H9 (cell line): ENCODE results near the gene HOXD4. TPM values are rescaled to one million over a fixed set of nuclear protein-coding genes. Genes with fewer than 3 reads are reported as not detected.

Experiments used
- DNase-seq: peaks from one replicate; pipeline ENCODE4 v3.0.0-alpha.2; 2017
- H2AFZ ChIP-seq: one replicate; pipeline ENCODE4 v1.6.1; 2013; ENCODE audit warnings: mild to moderate bottlenecking, low read length, control low read depth, moderate library complexity
- H2AK5ac ChIP-seq: 2 replicates; pipeline ENCODE4 v1.6.1; 2013; ENCODE audit warnings: low read length, control low read depth, mixed read lengths; ENCODE audit not compliant: insufficient read length
- H2BK120ac ChIP-seq: one replicate; pipeline ENCODE4 v1.6.1; 2013; ENCODE audit warnings: low read depth, mild to moderate bottlenecking, low read length, control low read depth, inconsistent platforms; ENCODE audit not compliant: poor library complexity, severe bottlenecking
- H2BK12ac ChIP-seq: 2 replicates; pipeline ENCODE4 v1.6.1; 2013; ENCODE audit warnings: low read length, control low read depth, mixed read lengths, low read depth; ENCODE audit not compliant: insufficient read length
- H2BK15ac ChIP-seq: 2 replicates; pipeline ENCODE4 v1.6.1; 2013; ENCODE audit warnings: low read depth, low read length, control low read depth
- H2BK20ac ChIP-seq: one replicate; pipeline ENCODE4 v1.6.1; 2013; ENCODE audit warnings: low read depth, mild to moderate bottlenecking, low read length, control low read depth, inconsistent platforms; ENCODE audit not compliant: poor library complexity, severe bottlenecking
- H2BK5ac ChIP-seq: 2 replicates; pipeline ENCODE4 v1.6.1; 2013; ENCODE audit warnings: low read length, control low read depth, mixed read lengths; ENCODE audit not compliant: insufficient read length
- H3K14ac ChIP-seq: 2 replicates; pipeline ENCODE4 v1.6.1; 2013; ENCODE audit warnings: low read length, control low read depth; ENCODE audit not compliant: insufficient read depth
- H3K18ac ChIP-seq: 2 replicates; pipeline ENCODE4 v1.6.1; 2013; ENCODE audit warnings: low read depth, mild to moderate bottlenecking, mixed read lengths, low read length, control low read depth; ENCODE audit not compliant: insufficient read length
- H3K23ac ChIP-seq: 2 replicates; pipeline ENCODE4 v1.6.1; 2013; ENCODE audit warnings: low read length, control low read depth, mixed read lengths, low read depth; ENCODE audit not compliant: insufficient read length
- H3K23me2 ChIP-seq: 2 replicates; pipeline ENCODE4 v1.6.1; 2013; ENCODE audit warnings: low read depth, mild to moderate bottlenecking, mixed read lengths, low read length, control low read depth; ENCODE audit not compliant: insufficient read length, poor library complexity, severe bottlenecking
- H3K27ac ChIP-seq: 2 replicates; pipeline ENCODE4 v1.5.1; 2013; ENCODE audit warnings: low read length, control low read depth, mixed read lengths, low read depth; ENCODE audit not compliant: insufficient read length
- H3K27me3 ChIP-seq: 2 replicates; pipeline ENCODE4 v1.6.1; 2013; ENCODE audit warnings: low read length, control low read depth, inconsistent platforms; ENCODE audit not compliant: insufficient read depth
- H3K4ac ChIP-seq: 2 replicates; pipeline ENCODE4 v1.6.1; 2013; ENCODE audit warnings: low read depth, mild to moderate bottlenecking, control low read depth, inconsistent platforms, low read length, moderate library complexity
- H3K4me1 ChIP-seq: 2 replicates; pipeline ENCODE4 v1.6.1; 2013; ENCODE audit warnings: low read length, control low read depth, inconsistent platforms; ENCODE audit not compliant: insufficient read depth
- H3K4me2 ChIP-seq: 2 replicates; pipeline ENCODE4 v1.6.1; 2013; ENCODE audit warnings: low read length, control low read depth, mixed read lengths; ENCODE audit not compliant: insufficient read length, insufficient read depth
- H3K56ac ChIP-seq: 2 replicates; pipeline ENCODE4 v1.6.1; 2013; ENCODE audit warnings: low read depth, mild to moderate bottlenecking, mixed read lengths, low read length, control low read depth; ENCODE audit not compliant: insufficient read length
- H3K79me1 ChIP-seq: 2 replicates; pipeline ENCODE4 v1.6.1; 2013; ENCODE audit warnings: low read depth, mild to moderate bottlenecking, moderate library complexity, low read length, control low read depth, inconsistent platforms; ENCODE audit not compliant: insufficient read depth, poor library complexity, severe bottlenecking
- H3K79me2 ChIP-seq: 2 replicates; pipeline ENCODE4 v1.6.1; 2013; ENCODE audit warnings: low read length, control low read depth, inconsistent platforms; ENCODE audit not compliant: insufficient read depth
- H3K9ac ChIP-seq: 2 replicates; pipeline ENCODE4 v1.6.1; 2013; ENCODE audit warnings: low read length, control low read depth, mixed read lengths; ENCODE audit not compliant: insufficient read length; ENCODE audit errors: extremely low read depth
- H3K9me3 ChIP-seq: one replicate; pipeline ENCODE4 v1.6.1; 2013; ENCODE audit warnings: low read depth, low read length, inconsistent platforms; ENCODE audit not compliant: control insufficient read depth
- H3T11ph ChIP-seq: one replicate; pipeline ENCODE4 v1.6.1; 2013; ENCODE audit warnings: mild to moderate bottlenecking, low read length, control low read depth, inconsistent platforms
- H4K20me1 ChIP-seq: one replicate; pipeline ENCODE4 v1.6.1; 2013; ENCODE audit not compliant: control insufficient read depth, insufficient read length, insufficient read depth
- H4K5ac ChIP-seq: 2 replicates; pipeline ENCODE4 v1.6.1; 2013; ENCODE audit warnings: low read depth, mild to moderate bottlenecking, mixed read lengths, low read length, control low read depth; ENCODE audit not compliant: insufficient read length
- H4K8ac ChIP-seq: replicated peaks from 2 replicates; pipeline ENCODE4 v1.6.1; 2013; ENCODE audit warnings: low read length, control low read depth, mixed read lengths, low read depth; ENCODE audit not compliant: insufficient read length
- H4K91ac ChIP-seq: 2 replicates; pipeline ENCODE4 v1.6.1; 2013; ENCODE audit warnings: low read depth, mild to moderate bottlenecking, moderate library complexity, mixed read lengths, low read length, control low read depth; ENCODE audit not compliant: insufficient read length
- H3K27ac Mint-ChIP-seq, 3 experiments: 2 replicates in 2 of 3; 3 replicates in 1 of 3; pipeline ENCODE4 v1.8.0; 2020 to 2021; ENCODE audit warnings: mixed read lengths in 3 of 3, mild to moderate bottlenecking in 1 of 3, moderate library complexity in 1 of 3
- H3K27me3 Mint-ChIP-seq: 2 replicates; pipeline ENCODE4 v1.8.0; 2021; ENCODE audit warnings: low read depth, mild to moderate bottlenecking, moderate library complexity, mixed read lengths
- H3K36me3 Mint-ChIP-seq, 3 experiments: 2 replicates in 2 of 3; 3 replicates in 1 of 3; pipeline ENCODE4 v1.8.0; 2020 to 2021; ENCODE audit warnings: low read depth in 3 of 3, mixed read lengths in 3 of 3; ENCODE audit not compliant: insufficient read depth in 1 of 3
- H3K4me1 Mint-ChIP-seq, 2 experiments: 2 replicates each; pipeline ENCODE4 v1.8.0; 2020; ENCODE audit warnings: mixed read lengths in 2 of 2
- H3K4me3 Mint-ChIP-seq, 2 experiments: 2 replicates in 1 of 2; 3 replicates in 1 of 2; pipeline ENCODE4 v1.8.0; 2020 to 2021; ENCODE audit warnings: mild to moderate bottlenecking in 2 of 2, mixed read lengths in 2 of 2, moderate library complexity in 1 of 2
- H3K9me3 Mint-ChIP-seq, 2 experiments: 2 replicates in 1 of 2; 3 replicates in 1 of 2; pipeline ENCODE4 v1.8.0; 2020; ENCODE audit warnings: mild to moderate bottlenecking in 2 of 2, mixed read lengths in 2 of 2, moderate library complexity in 1 of 2
- WGBS: extraction: QIAGEN DNeasy Blood & Tissue Kit; methylation state at CpG from one replicate; pipeline ENCODE4 v1.1.7; 2013; ENCODE audit warnings: missing lambda C conversion rate, low lambda C conversion rate, mixed read lengths; ENCODE audit not compliant: insufficient read length; ENCODE audit errors: extremely low coverage; 5-methylcytosine and 5-hydroxymethylcytosine counted together
- total RNA-seq: library from RNA; stranded (reverse); gene quantifications from 2 replicates; pipeline ENCODE4 v1.2.1, GENCODE V29; 2021
- TF ChIP-seq, protein P1 (sequence below): fragments of 200-600 bp; sonication (generic); conservative IDR thresholded peaks from 3 replicates; pipeline ENCODE4 v1.8.0; 2021; ENCODE audit warnings: antibody characterized with exemption, mild to moderate bottlenecking

The HOXD4 gene
- total RNA-seq, 1 experiment from 2014 or later: not detected

DNA sequence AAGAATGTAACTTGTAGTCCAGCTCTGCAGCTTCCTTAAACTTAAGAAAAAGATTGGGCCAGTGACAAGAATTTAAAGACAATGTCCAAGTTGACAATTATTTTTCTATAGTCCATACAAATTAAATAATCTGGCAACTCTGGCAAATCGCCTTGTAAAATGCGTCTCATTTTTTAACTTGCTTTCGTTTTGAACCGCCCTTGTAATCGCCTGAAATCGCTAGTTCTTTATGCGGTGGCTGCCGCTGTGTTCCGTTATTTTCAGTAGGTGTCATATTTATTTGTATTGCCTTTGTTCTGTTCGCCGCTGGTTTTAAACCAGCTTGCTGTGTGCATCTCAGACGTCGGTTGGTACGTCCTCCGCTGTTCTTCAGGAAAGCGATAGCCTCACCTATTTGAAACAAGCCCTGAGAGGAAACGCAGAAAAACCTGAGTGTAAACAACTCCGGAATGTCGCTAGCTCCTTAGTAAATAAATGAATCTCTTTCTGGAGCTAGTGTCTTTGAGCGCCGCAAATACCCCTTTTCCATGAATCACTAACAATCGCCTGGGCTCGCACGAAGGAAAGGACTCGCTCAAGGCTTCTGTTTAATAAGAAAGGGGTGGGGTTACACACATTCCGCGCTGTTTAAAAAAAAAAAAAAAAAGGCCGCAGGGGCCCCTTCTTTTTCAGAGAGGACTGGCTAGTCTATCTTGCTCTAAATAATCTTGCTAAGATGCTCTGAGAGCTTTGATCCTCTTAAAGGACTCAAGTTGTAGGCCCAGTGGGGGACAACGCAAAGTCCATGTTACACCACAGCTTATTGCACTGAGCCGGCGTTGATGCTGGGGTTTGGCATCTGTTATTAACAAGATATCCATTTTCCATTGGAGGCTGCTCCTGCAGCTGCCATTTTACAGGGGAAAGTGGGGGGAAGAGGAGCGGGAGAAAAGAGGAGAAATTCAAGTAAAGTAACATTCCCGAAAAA lies 18.9 kb upstream of the HOXD4 start:
- Histone ChIP-seq H3K27me3 (peaks cover 92% of the 10 kb centered on the region), H3K9ac (no peak overlapping the region), H2AK5ac (no peak overlapping the region), H2BK5ac (no peak overlapping the region), H3K23ac (no peak overlapping the region), H4K8ac (no peak overlapping the region), H2AFZ (no peak overlapping the region), H3K14ac (no peak overlapping the region), H3K4ac (no peak overlapping the region), H3K9me3 (no peaks in the 10 kb centered on the region), H4K20me1 (no peaks in the 10 kb centered on the region), H4K5ac (no peak overlapping the region), H2BK15ac (no peak overlapping the region), H3K4me1 (no peaks in the 10 kb centered on the region; the same call in 1 of the 2 replicates), H3K56ac (no peak overlapping the region), H2BK12ac (no peak overlapping the region), H3T11ph (no peak overlapping the region), H3K23me2 (peaks cover 8% of the 10 kb centered on the region), H3K79me2 (no peaks in the 10 kb centered on the region), H3K18ac (no peak overlapping the region), H4K91ac (no peak overlapping the region), H3K4me2 (no peak overlapping the region), H2BK20ac (no peak overlapping the region), H2BK120ac (no peak overlapping the region), H3K79me1 (no peaks in the 10 kb centered on the region), H3K27ac (no peak overlapping the region)
- TF ChIP-seq, protein P1, sequence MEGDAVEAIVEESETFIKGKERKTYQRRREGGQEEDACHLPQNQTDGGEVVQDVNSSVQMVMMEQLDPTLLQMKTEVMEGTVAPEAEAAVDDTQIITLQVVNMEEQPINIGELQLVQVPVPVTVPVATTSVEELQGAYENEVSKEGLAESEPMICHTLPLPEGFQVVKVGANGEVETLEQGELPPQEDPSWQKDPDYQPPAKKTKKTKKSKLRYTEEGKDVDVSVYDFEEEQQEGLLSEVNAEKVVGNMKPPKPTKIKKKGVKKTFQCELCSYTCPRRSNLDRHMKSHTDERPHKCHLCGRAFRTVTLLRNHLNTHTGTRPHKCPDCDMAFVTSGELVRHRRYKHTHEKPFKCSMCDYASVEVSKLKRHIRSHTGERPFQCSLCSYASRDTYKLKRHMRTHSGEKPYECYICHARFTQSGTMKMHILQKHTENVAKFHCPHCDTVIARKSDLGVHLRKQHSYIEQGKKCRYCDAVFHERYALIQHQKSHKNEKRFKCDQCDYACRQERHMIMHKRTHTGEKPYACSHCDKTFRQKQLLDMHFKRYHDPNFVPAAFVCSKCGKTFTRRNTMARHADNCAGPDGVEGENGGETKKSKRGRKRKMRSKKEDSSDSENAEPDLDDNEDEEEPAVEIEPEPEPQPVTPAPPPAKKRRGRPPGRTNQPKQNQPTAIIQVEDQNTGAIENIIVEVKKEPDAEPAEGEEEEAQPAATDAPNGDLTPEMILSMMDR: no peak
- H3K9me3 Mint-ChIP-seq: peaks cover 4 to 13% of the 10 kb centered on the region in 2 experiments; a peak in 4 of 5 replicates
- peaks cover 98% of the 10 kb centered on the region for H3K27me3 Mint-ChIP-seq
- peaks cover 15 to 21% of the 10 kb centered on the region in 2 experiments for H3K4me1 Mint-ChIP-seq
- H3K36me3 Mint-ChIP-seq: no peaks in the 10 kb centered on the region; a peak in 1 of 7 replicates
- H3K27ac Mint-ChIP-seq: no peak overlapping the region
- no CpG with 5 or more reads among the region's 33 CpGs for WGBS
- no peak for DNase-seq
- H3K4me3 Mint-ChIP-seq: no peak overlapping the region; a peak in 2 of 5 replicates
